Mesodermal cell (in vitro differentiated cells): Measurements from ENCODE around the gene RAP1GAP.

Experiments used
- H3K27ac ChIP-seq: 2 replicates; pipeline ENCODE4 v1.7.0; 2013; ENCODE audit warnings: mild to moderate bottlenecking, low read depth, low read length, moderate library complexity; ENCODE audit not compliant: severe bottlenecking
- H3K36me3 ChIP-seq: 2 replicates; pipeline ENCODE4 v1.7.1; 2013; ENCODE audit warnings: mild to moderate bottlenecking, low read length, moderate library complexity; ENCODE audit not compliant: control insufficient read depth, insufficient read depth
- H3K4me1 ChIP-seq: one replicate; pipeline ENCODE4 v1.7.1; 2013; ENCODE audit warnings: mild to moderate bottlenecking, low read length; ENCODE audit not compliant: insufficient read depth, control insufficient read depth, poor library complexity, severe bottlenecking
- H3K4me3 ChIP-seq: 2 replicates; pipeline ENCODE4 v1.7.0; 2013; ENCODE audit warnings: low read length, control low read depth, mild to moderate bottlenecking; ENCODE audit not compliant: insufficient read depth, poor library complexity, severe bottlenecking; ENCODE audit errors: extremely low read depth
- H3K9me3 ChIP-seq: 2 replicates; pipeline ENCODE4 v1.7.1; 2013; ENCODE audit warnings: mild to moderate bottlenecking, low read length, moderate library complexity; ENCODE audit not compliant: control insufficient read depth
- WGBS, 2 experiments: methylation state at CpG; one replicate each; pipeline ENCODE4 v1.1.5; 2013; ENCODE audit warnings: missing lambda C conversion rate in 2 of 2; ENCODE audit not compliant: insufficient coverage in 2 of 2; 5-methylcytosine and 5-hydroxymethylcytosine counted together

The RAP1GAP gene

DNA sequence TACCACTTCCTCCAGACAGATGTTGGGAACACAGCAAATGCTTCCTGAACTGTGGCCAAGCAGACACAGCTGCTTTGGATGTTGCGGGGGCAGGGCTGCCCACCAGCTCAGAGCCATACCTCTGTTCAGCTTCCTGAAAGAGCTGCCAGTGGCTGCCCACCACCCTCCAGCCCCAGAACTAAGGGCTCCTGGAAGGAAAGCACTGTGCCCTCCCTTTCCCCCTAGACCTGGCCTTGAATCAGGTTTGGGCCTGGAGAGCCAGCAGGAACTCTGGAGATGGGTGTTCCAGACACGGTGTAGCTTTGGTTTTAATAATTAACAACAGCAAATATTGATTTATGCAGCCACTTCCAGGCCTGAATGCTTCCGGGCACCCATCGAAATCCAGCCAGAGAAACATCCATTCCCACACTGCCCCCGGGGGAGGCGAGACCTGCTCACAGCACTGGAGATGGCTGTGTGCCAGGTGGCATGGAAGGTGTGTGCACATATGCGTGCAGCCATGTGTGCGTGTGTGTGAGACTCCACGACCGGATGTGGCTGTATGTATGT lies 45.7 kb downstream of the RAP1GAP start:
- Histone ChIP-seq H3K4me1 (peaks cover 19% of the 10 kb centered on the region), H3K9me3 (no peaks in the 10 kb centered on the region), H3K36me3 (no peaks in the 10 kb centered on the region), H3K4me3 (no peak overlapping the region), H3K27ac (no peak overlapping the region)
- 98% methylated on average over 9 of the region's 10 CpGs for WGBS, 2 experiments

GRCh38 chr1:21622466-21623315 lies 46.5 kb downstream of the RAP1GAP start:
- whole genome bisulfite sequencing, 2 experiments = 16 to 18% methylated on average over 18 to 31 of the region's 62 CpGs
- Histone ChIP-seq H3K36me3 (no peaks in the 10 kb centered on the region), H3K9me3 (no peaks in the 10 kb centered on the region), H3K4me3 (peak overlapping the region; percentile 23), H3K27ac (no peak overlapping the region), H3K4me1 (peaks cover 19% of the 10 kb centered on the region)

DNA sequence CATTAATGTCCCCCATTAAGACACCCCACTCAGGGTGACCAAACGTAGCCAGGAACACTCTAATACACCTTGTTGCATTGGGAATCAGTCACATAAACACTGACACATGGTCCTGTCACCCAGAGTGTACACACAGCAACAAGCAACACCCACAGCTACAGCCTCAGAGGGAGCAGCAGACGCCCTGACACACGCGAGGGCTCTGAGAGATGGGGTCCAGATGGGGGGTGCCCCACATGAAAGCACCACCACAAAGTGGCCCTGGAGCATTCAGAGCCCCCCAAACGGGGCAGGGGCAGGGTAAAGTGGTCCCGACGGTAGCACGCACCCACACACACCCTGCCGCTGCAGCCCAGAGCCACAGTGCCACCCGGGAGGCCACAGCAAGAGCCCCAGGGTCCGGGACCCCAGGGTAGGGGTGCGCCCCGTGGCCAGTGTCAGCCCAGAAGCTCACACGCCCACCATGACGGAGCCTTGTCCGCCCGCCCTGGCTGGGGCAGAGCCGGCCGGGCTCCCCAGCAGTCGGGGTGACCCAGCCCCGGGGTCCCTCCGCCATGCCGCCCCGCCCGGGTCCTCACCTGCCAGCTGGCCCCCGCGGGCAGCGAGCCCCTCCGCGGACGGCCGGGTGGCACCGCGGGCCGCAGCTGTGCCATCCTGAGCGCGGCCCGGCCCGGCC lies 47.3 kb downstream of the RAP1GAP start:
- peaks cover 19% of the 10 kb centered on the region for H3K4me1 ChIP-seq
- H3K36me3 ChIP-seq = no peaks in the 10 kb centered on the region
- H3K9me3 ChIP-seq = no peaks in the 10 kb centered on the region
- WGBS, 2 experiments = 31 to 35% methylated on average over 30 to 36 of the region's 39 CpGs
- peak overlapping the region; percentile 16 for H3K4me3 ChIP-seq
- no peak overlapping the region for H3K27ac ChIP-seq

- 88 to 90% methylated on average over 6 to 7 of the region's 7 CpGs for WGBS, 2 experiments
These were observed 48.1 kb downstream of the RAP1GAP start for GRCh38 chr1:21621051-21621450.

GRCh38 chr1:21620496-21620895 lies 48.7 kb downstream of the RAP1GAP start:
- H3K4me1 ChIP-seq = peaks cover 19% of the 10 kb centered on the region
- H3K27ac ChIP-seq = no peak overlapping the region
- no peaks in the 10 kb centered on the region for H3K9me3 ChIP-seq
- H3K4me3 ChIP-seq = no peak overlapping the region
- 74% methylated on average over 15 to 16 of the region's 16 CpGs for WGBS, 2 experiments
- no peaks in the 10 kb centered on the region for H3K36me3 ChIP-seq

More at GRCh38 chr1:21621051-21621450, 48.1 kb downstream of the RAP1GAP start:
- H3K4me3 ChIP-seq = no peak overlapping the region
- H3K27ac ChIP-seq = no peak overlapping the region
- no peaks in the 10 kb centered on the region for H3K36me3 ChIP-seq
- no peaks in the 10 kb centered on the region for H3K9me3 ChIP-seq
- H3K4me1 ChIP-seq = peaks cover 19% of the 10 kb centered on the region

DNA sequence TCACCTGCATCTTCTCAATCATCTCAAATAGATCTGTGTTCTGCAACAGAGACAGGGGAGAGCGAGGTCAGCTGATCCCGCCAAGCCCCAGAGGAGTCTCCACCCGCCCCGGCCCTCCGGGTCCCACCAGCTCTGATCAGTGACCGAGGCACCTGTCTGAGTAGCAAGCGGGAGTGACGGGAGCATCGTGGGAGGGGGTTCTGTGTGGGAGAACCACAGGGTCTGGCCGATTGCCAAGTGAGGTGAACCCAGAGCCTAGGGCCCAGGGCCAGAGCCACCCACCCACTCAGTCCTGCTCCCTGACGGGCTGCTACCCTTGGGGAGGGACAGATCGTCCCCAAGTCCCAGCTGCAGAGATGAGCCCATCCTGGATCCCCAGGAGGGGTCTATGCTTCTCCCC lies 49.1 kb downstream of the RAP1GAP start:
- 88 to 92% methylated on average over 9 to 11 of the region's 12 CpGs for WGBS, 2 experiments
- H3K4me3 ChIP-seq = no peak overlapping the region
- no peaks in the 10 kb centered on the region for H3K36me3 ChIP-seq
- peaks cover 19% of the 10 kb centered on the region for H3K4me1 ChIP-seq
- H3K9me3 ChIP-seq = no peaks in the 10 kb centered on the region
- H3K27ac ChIP-seq = no peak overlapping the region

DNA sequence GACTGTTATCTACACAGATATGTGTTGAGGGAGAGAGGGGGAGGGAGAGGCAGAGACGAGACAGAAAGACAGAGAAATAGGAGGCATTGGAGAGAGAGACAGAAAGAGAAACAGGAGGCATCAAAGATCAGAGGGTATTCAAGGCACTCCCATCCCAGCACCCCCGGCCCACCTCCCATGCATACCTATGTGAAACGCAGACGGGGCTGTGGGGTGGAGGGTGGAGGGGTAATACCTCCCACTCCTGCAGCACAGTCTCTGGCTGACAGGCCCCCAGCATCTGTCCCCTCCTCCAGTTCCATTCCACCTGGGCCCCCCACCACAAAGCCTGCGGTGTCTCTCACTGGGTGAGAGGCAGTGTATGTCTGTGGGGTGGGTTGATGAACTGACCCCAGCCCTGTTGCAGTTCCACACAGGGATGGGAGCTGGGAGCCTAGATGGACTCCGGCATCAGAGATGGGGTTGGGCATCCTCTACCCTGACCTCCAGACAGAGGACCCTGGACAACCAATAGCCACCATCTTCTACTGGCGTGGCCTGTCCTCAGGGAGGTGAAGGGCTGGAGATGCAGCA lies 49.7 kb downstream of the RAP1GAP start:
- no peaks in the 10 kb centered on the region for H3K36me3 ChIP-seq
- H3K9me3 ChIP-seq = no peaks in the 10 kb centered on the region
- no peak overlapping the region for H3K27ac ChIP-seq
- 30 to 73% methylated on average over 2 to 3 of the region's 7 CpGs for WGBS, 2 experiments
- no peak overlapping the region for H3K4me3 ChIP-seq
- peaks cover 14% of the 10 kb centered on the region for H3K4me1 ChIP-seq

GRCh38 chr1:21618561-21619374 lies 50.4 kb downstream of the RAP1GAP start:
- no peaks in the 10 kb centered on the region for H3K36me3 ChIP-seq
- H3K27ac ChIP-seq = no peak overlapping the region
- H3K4me3 ChIP-seq = no peak overlapping the region
- WGBS, 2 experiments = 28 to 30% methylated on average over 9 to 19 of the region's 22 CpGs
- H3K4me1 ChIP-seq = peaks cover 14% of the 10 kb centered on the region
- H3K9me3 ChIP-seq = no peaks in the 10 kb centered on the region

- no peak overlapping the region for H3K4me3 ChIP-seq
- WGBS, 2 experiments = 88 to 93% methylated on average over 4 to 7 of the region's 7 CpGs
- no peaks in the 10 kb centered on the region for H3K36me3 ChIP-seq
- peaks cover 10% of the 10 kb centered on the region for H3K4me1 ChIP-seq
- H3K27ac ChIP-seq = no peak overlapping the region
- no peaks in the 10 kb centered on the region for H3K9me3 ChIP-seq
These were observed 51.1 kb downstream of the RAP1GAP start for GRCh38 chr1:21618059-21618458.

DNA sequence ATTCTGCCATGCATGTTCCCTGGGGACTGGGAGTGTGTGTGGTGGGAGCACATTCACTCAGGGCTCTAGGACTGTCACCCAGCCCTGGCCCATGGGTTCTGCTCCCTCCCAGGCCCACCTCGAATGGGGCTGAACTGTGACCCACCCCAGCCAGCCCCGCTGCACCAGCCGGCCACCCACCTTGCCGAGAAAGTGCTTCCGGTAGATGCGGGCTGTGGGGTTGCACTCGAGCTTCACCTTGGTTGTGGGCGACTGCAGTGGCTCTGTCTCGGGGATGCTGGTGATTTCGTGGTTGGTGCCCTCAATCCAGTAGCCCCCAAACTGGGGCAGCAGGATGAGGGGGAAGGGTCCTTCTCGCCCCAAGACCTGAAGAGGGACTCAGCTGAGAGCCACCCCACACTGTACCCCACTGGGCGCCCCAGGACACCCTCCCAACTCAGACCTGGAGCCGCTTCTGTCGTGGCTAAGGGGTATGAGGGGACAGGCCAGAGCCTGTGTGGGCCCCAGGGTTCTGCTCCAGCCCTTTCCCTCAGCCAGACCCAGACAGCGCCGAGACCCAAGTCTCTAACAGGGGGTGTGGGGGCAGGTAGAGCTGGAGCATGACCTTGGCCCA lies 51.9 kb downstream of the RAP1GAP start:
- Histone ChIP-seq H3K36me3 (no peaks in the 10 kb centered on the region), H3K4me1 (peaks cover 7% of the 10 kb centered on the region), H3K27ac (no peak overlapping the region), H3K4me3 (no peak overlapping the region), H3K9me3 (no peaks in the 10 kb centered on the region)
- WGBS, 2 experiments = 93% methylated on average over 7 to 11 of the region's 16 CpGs
